Ascending aorta (tissue), 2 donors: ENCODE measurements around the gene CELF1. TPM values are rescaled to one million over a fixed set of nuclear protein-coding genes. Genes with fewer than 3 reads are reported as not detected.

Source experiments
- DNase-seq, 2 donors: peaks; one replicate each; pipeline ENCODE4 v3.0.0-alpha.2; 2019; ENCODE audit warnings: low spot score in 2 of 2
- H3K27ac ChIP-seq, 2 donors: fragments of 200-600 bp; sonication (generic); one replicate each; pipeline ENCODE4 v1.5.1; 2016 to 2017; ENCODE audit warnings: mild to moderate bottlenecking in 1 of 2
- H3K27me3 ChIP-seq: fragments of 200-600 bp; sonication (generic); one replicate; pipeline ENCODE4 v1.5.1; 2017
- H3K36me3 ChIP-seq, 2 donors: fragments of 200-600 bp; sonication (generic); one replicate each; pipeline ENCODE4 v1.5.1; 2016
- H3K4me1 ChIP-seq, 2 donors: fragments of 200-600 bp; sonication (generic); one replicate each; pipeline ENCODE4 v1.5.1; 2016 to 2017; ENCODE audit warnings: mild to moderate bottlenecking in 1 of 2
- H3K4me3 ChIP-seq, 2 donors: fragments of 200-600 bp; sonication (generic); one replicate each; pipeline ENCODE4 v1.5.1; 2016 to 2017; ENCODE audit warnings: mild to moderate bottlenecking in 1 of 2
- H3K9me3 ChIP-seq, 2 donors: fragments of 200-600 bp; sonication (generic); one replicate each; pipeline ENCODE4 v1.5.1; 2016
- intact Hi-C: fragments of 100-400 bp; cut with DNase I; formaldehyde crosslinking; loops from one replicate; pipeline ENCODE4 v1.15.1; 2023
- total RNA-seq: library from RNA; depleted of rRNA; stranded (reverse); fragments of >200 nt; gene quantifications from one replicate; pipeline ENCODE4 v1.1.0, GENCODE V29; 2016
- TF ChIP-seq, protein P1 (sequence below), 3 experiments: fragments of 200-600 bp in 2 of 3; fragments of 450-650 bp in 1 of 3; sonication (generic) in 2 of 3; IDR thresholded peaks; one replicate each; pipeline ENCODE4 v1.5.1; 2016 to 2019; ENCODE audit warnings: antibody characterized with exemption in 3 of 3, mild to moderate bottlenecking in 1 of 3, moderate library complexity in 1 of 3

Gene CELF1
- total RNA-seq, 1 donor from 2014 or later: 68.9 TPM

DNA sequence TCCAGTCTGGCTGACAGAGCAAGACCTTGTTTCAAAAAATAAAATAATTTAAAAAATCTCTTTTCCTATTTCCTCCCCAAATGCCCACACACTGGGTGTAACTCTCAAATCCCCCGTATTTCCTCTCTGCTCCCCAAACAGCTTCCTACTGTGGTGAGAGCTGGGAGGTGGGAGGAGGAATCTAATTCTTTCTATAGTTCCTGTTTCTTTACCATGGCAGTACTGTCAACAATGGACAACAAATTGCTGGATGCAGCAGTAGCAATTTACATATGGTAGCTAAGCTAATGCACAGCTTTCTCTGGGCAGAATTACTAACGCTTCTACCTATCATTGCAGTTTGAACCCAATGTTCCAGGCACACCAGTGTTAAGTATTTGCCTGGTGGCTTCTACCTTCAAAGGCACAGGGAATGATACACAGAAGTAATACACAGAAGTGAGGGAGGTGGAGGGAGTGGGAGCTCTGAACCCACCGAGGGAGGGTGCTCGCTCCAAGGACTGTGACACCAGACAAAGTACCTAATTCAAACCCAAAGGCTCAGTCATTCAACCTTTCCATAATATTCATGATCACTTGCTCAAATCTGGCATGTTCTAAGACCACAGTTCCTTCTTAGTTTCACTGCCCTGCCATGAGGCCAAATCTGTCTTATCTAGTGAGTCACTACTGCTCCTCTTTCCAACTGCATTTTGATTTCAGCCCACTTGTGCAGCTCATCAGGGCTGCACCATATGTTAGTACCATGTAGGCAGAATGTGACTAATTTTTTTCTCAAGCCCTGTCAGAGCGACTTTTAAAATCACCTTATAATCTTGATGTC is 37.9 kb downstream of the CELF1 start:
- Histone ChIP-seq H3K4me1 (peaks cover 4 to 64% of the 10 kb centered on the region in 2 donors), H3K27ac (peak overlapping the region in 1 of 2 donors; percentile 73), H3K36me3 (no peaks in the 10 kb centered on the region), H3K9me3 (no peaks in the 10 kb centered on the region), H3K27me3 (no peaks in the 10 kb centered on the region), H3K4me3 (no peak overlapping the region)
- intact Hi-C loops: loop anchor here (5.0 kb wide), 1 partner anchor 37 kb away; the partner anchor contains the start of gene CELF1
- DNase-seq: no peak
- TF ChIP-seq, protein P1, sequence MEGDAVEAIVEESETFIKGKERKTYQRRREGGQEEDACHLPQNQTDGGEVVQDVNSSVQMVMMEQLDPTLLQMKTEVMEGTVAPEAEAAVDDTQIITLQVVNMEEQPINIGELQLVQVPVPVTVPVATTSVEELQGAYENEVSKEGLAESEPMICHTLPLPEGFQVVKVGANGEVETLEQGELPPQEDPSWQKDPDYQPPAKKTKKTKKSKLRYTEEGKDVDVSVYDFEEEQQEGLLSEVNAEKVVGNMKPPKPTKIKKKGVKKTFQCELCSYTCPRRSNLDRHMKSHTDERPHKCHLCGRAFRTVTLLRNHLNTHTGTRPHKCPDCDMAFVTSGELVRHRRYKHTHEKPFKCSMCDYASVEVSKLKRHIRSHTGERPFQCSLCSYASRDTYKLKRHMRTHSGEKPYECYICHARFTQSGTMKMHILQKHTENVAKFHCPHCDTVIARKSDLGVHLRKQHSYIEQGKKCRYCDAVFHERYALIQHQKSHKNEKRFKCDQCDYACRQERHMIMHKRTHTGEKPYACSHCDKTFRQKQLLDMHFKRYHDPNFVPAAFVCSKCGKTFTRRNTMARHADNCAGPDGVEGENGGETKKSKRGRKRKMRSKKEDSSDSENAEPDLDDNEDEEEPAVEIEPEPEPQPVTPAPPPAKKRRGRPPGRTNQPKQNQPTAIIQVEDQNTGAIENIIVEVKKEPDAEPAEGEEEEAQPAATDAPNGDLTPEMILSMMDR (IDR thresholded peaks at IDR 0.05): no peak

DNA sequence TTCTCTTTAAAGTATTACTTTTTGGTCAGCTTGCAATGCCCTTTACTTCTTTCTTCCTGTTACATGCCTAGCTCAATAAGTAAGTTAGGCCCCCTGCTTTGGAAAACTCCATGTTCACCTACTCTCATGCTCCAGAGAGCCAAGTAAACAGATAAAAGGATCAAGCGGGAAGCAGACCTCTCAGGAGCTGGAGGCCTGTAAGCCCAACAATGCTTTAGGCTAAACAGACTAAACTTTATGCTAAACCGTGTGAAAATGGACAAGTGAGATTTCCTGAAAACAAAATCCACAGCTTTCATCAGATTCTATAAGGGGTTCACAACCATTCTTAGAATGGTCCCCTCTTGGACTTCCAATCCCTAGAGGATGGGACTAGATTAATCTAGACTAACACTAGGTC is 40.2 kb downstream of the CELF1 start:
- Histone ChIP-seq H3K4me1 (peaks cover 8 to 65% of the 10 kb centered on the region in 2 donors), H3K36me3 (no peaks in the 10 kb centered on the region), H3K27me3 (no peaks in the 10 kb centered on the region), H3K9me3 (no peaks in the 10 kb centered on the region), H3K4me3 (no peak overlapping the region), H3K27ac (peak overlapping the region; percentile 51 to 73)
- no peak for DNase-seq
- TF ChIP-seq, protein P1 (IDR thresholded peaks at IDR 0.05): no peak
- intact Hi-C loops: loop anchor here (5.0 kb wide), 1 partner anchor 40 kb away; the partner anchor contains the start of gene CELF1

DNA sequence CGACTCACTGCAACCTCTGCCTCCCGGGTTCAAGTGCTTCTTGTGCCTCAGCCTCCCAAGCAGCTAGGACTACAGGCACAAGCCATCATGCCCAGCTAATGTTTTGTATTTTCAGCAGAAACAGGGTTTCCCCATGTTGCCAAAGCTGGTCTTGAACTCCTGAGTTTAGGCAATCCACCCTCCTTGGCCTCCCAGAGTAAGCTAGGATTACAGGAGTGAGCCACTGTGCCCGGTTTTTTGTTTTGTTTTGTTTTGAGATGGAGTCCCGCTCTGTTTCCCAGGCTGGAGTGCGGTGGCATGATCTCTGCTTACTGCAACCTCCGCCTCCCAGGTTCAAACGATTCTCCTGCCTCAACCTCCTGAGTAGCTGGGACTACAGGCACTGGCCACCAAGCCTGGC is 41.0 kb downstream of the CELF1 start:
- no peak overlapping the region for H3K4me3 ChIP-seq
- H3K36me3 ChIP-seq: no peaks in the 10 kb centered on the region
- H3K9me3 ChIP-seq: no peaks in the 10 kb centered on the region
- DNase-seq: no peak
- TF ChIP-seq, protein P1 (IDR thresholded peaks at IDR 0.05): no peak
- H3K27me3 ChIP-seq: no peaks in the 10 kb centered on the region
- H3K27ac ChIP-seq: peak overlapping the region in 1 of 2 donors; percentile 56
- H3K4me1 ChIP-seq: peaks cover 8 to 70% of the 10 kb centered on the region in 2 donors
- intact Hi-C loops: loop anchor here (5.0 kb wide), 1 partner anchor 40 kb away; the partner anchor contains the start of gene CELF1

DNA sequence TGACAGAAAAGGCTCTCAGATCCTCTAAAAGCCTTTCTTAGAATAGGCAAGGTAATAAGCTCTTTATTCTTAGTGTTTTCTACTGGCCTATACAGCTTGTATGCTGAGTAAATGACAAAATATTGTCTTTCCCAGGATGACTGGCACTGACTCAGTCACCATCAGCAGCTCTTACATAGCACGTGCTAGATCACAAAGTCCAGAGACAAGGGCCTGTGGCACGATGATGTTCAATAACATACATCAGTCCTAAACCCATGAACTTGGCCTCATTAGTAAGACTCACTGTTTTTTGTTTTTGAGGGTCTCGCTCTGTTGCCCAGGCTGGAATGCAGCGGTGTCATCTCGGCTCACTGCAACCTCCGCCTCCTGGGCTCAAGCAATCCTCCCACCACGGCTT is 42.7 kb downstream of the CELF1 start:
- H3K36me3 ChIP-seq: no peaks in the 10 kb centered on the region
- no peaks in the 10 kb centered on the region for H3K9me3 ChIP-seq
- no peak overlapping the region for H3K4me3 ChIP-seq
- TF ChIP-seq, protein P1 (IDR thresholded peaks at IDR 0.05): no peak
- DNase-seq: no peak
- peaks cover 8 to 65% of the 10 kb centered on the region in 2 donors for H3K4me1 ChIP-seq
- peak overlapping the region in 1 of 2 donors; percentile 31 for H3K27ac ChIP-seq
- no peaks in the 10 kb centered on the region for H3K27me3 ChIP-seq
- intact Hi-C loops: loop anchor here (5.0 kb wide), 1 partner anchor 42 kb away; the partner anchor contains the start of gene CELF1

GRCh38 chr11:47509077-47509536 is 43.8 kb downstream of the CELF1 start:
- Histone ChIP-seq H3K27me3 (no peaks in the 10 kb centered on the region), H3K4me3 (no peak overlapping the region), H3K27ac (peak overlapping the region; percentile 31 to 34), H3K4me1 (peaks cover 5 to 54% of the 10 kb centered on the region in 2 donors), H3K9me3 (no peaks in the 10 kb centered on the region), H3K36me3 (no peaks in the 10 kb centered on the region)
- DNase-seq: no peak
- TF ChIP-seq, protein P1 (IDR thresholded peaks at IDR 0.05): no peak
- intact Hi-C loops: no loop called here
